HG03442 (cell line): ENCODE data around the gene MSL3B.

Experiments used
- ATAC-seq: cut with Tn5 transposase; IDR thresholded peaks from one replicate; pipeline ENCODE4 v1.9.1; 2021; ENCODE audit warnings: mild to moderate bottlenecking, moderate library complexity; ENCODE audit not compliant: unreplicated experiment

MSL3B gene

GRCh38 chr2:233835230-233836186, 32.7 kb downstream of the MSL3B start:
- no peak for ATAC-seq

DNA sequence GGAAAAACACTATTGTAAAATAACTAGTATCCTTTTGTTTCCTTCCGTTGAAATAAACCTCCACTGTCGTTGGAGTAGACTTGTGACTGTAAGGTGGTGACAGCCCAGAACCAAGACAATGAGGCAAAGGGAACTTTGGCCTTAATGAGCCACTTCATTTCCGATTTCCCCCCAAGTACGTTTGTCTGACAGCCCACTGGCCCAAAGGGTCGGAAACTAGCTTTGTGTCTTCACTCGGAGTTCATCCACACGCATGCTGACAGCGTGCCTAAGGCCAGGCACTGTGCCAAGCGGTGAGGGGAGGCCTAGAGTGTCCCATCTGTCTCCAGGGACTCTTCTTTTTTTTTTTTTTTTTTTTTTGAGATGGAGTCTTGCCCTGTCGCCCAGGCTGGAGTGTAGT, 34.8 kb downstream of the MSL3B start:
- no peak for ATAC-seq

- no peak for ATAC-seq
These were observed 35.3 kb downstream of the MSL3B start for GRCh38 chr2:233832869-233833311.

- ATAC-seq: no peak
These were observed 35.8 kb downstream of the MSL3B start for GRCh38 chr2:233832414-233832813.

GRCh38 chr2:233831861-233832260, 36.3 kb downstream of the MSL3B start:
- no peak for ATAC-seq

DNA sequence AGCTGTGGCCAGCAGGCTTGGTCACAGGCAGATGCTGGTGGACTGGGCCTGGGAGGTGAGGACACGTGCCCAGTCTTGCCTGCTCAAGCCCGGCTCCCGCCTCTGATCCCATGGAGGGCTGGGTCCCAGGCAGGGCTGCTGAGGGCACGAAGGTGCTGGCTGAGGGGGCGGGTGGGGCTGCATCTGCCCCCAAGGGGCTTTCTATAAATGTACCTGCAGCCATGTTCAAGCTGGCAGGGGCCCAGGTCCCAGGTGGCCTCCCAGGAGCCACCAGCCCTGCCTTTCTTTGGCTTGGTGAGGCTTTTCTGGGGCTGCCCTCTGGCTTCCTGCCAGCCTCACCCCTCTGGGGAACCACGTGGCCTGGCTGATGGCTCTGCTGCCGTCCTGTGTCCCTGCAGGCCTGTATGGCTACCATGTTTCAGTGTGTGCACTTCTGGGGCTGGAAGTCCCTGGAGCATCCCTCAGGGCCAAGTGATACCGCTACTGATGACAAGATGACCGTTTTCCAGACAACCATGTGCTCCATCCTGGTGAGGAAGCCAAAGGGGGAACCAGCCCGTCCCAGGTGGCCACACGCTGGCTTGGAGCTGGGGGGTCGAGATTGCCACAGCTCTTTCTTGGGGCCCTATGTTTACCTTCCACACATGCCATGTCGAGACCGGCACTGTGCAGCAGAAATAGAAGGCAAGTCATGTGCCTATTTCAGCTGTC, 37.0 kb downstream of the MSL3B start:
- ATAC-seq: no peak

DNA sequence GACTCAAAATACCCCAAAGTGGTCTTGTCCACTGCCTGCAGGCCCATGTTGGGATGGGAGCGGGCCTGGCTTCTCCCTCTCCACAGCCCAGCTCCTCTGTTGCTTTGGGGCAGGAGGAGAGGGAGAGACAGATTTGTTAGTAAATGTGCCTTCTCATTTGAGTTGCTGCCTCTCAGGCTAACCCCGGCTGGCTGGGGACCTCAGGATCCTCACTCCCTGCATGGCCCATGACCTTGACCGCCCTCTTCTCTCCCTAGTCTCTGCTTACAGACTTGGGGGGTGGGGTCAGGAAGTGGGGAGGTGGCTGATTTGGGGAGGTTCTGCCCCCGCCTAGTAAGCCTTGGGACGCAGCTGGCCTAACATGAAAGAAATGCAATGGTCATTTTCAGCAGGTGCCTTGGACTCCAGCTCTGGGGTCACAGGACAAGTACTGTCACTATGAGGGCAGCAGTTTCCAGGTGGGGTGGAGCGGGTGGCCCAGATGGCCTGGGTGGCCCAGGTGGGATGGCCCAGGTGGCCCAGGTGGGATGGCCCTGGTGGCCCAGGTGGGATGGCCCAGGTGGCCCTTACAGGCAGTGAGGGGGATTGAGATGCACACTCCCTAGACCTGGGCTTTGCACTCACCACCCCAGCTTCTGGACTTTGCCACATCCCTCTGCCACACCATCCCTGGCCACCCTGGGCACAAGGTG, 37.9 kb downstream of the MSL3B start:
- no peak for ATAC-seq

GRCh38 chr2:233829193-233830110, 38.7 kb downstream of the MSL3B start:
- ATAC-seq: no peak

DNA sequence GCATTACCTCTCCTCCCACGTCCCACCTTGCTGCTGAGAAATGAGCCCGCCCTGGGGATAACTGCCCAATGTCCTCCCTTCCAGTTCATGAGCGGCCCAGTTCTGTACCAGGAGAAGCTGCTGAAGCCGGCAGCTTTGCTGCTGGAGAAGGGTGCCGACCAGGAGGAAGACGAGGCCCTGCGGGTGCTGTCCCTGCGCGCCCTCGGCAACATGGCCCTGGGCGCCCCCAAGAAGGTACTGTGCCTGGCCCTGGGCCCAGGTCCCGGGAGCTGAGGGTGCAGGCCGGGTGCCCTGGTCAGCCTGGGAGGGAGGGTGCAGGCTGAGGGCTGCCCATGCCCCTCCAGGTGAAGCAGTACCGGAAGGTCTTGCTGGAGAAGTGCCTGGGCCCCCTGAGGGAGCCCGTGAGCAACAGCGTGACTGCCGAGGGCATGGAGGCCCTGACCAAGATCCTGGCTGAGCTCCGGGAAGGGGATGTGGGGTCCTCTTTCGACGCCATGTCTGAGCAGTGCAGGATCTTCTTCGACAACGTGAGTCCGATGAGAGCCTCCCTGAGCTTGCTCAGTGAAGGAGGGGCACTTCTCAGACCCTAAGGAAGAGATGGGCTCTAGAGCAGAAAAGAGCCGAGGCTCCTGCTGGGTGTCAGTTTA, 39.5 kb downstream of the MSL3B start:
- no peak for ATAC-seq

DNA sequence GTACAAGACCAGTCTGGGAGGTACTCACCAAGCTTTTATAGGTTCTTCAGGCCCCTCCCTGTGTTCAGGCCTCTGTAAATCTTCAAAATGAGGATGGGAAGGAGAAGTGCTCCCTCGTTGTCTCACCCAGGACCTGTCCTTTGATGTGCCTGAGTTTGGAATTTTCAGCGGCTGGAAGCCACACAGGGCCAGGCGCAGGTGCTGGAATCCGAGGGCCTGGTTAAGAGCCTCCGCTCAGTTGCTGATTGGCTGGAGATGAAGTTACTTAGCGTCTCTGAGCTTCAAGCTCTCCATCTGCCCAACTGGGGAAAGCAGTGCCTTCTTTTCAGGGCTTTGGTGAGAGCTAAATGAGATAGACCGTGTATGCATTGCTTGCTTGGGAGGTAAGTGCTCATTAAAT, 43.8 kb downstream of the MSL3B start:
- no peak for ATAC-seq

DNA sequence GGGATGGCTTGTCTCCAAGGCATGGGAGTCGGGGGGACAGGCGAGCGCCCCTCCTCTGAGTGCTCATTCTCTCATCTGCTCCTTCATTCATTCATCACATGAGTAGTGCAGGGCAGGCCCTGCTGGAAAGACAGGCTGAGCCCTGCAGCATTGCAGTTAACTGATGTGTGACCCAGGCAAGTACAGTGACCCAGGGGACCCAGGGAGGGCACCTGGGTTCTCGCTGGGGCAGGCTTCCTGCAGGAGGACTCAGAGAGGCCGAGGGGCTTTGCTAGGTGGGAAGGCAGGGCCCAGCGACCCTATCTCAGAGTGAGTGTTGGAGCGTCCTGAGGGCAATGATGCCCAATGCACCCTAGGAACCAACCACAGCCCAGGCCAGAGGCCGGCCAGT, 44.5 kb downstream of the MSL3B start:
- ATAC-seq: no peak

- no peak for ATAC-seq
These were observed 45.1 kb downstream of the MSL3B start for GRCh38 chr2:233822781-233823730.

DNA sequence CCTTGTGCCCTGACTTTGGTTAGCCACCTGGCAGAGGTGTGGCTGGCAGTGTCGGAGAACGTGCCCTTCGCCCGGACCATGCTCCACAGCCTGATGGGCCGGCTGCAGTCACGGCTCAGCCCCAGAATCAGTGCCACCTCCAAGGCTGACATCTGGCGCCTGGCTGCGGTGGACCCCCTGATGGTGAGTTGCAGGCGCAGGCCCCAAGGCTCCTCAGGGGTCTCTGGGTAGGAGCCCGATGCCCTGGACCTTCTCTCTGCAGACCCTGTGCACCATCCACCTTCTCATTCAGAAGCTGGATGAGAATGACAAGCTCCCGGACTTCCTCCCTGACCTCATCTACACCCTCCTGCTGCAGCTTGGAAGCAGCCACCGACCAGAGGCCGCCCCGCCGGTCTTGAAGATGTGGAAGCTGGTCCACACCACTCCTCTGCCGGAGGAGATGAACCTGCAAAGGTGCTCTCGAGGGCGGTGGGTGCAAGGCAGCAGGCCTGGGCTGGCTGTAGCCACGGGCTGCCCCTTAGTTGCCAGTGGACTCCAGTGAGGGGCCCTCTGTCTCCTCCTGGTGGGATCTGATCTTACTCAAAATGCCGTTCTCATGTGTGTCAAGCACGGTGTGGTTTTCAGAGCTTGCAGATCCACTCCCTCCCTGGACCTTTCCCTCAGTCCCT, 46.0 kb downstream of the MSL3B start:
- ATAC-seq: no peak

- no peak for ATAC-seq
These were observed 46.5 kb downstream of the MSL3B start for GRCh38 chr2:233821709-233822100.

DNA sequence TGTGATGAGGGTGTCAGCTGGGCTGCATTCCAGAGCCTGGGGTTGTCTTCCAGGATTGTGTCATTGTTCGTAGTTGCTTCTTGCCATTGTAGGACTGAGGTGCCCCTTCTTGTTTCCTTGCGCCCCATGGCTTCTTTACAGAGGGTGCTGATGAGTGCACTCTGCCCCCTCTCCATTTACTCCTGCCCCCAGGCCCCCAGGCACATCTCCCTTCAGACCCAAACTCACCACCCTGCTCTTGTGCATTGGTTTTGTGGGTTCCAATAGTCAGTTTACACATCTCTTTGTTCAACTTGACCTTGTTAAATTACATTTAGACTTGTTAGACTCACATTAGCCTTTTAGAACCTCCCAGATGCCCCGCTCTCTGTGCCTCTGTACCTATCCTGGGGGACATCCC, 47.0 kb downstream of the MSL3B start:
- ATAC-seq: no peak

DNA sequence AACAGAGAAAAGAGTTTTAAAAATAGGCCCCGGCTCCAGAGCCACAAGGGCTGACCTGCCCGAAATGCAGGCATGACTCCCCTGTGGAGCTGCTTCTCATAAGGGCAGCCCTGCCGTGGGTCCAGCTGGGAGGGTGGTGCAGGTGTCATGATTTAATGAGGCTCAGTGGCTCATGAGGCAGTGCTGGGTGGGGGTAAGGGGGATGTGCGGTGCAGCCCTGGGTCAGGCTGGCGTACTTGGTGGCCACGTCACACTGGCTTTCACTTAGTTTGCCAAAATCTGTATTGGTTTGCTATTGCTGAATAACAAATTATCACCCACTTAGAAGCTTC, 47.4 kb downstream of the MSL3B start:
- ATAC-seq: no peak

DNA sequence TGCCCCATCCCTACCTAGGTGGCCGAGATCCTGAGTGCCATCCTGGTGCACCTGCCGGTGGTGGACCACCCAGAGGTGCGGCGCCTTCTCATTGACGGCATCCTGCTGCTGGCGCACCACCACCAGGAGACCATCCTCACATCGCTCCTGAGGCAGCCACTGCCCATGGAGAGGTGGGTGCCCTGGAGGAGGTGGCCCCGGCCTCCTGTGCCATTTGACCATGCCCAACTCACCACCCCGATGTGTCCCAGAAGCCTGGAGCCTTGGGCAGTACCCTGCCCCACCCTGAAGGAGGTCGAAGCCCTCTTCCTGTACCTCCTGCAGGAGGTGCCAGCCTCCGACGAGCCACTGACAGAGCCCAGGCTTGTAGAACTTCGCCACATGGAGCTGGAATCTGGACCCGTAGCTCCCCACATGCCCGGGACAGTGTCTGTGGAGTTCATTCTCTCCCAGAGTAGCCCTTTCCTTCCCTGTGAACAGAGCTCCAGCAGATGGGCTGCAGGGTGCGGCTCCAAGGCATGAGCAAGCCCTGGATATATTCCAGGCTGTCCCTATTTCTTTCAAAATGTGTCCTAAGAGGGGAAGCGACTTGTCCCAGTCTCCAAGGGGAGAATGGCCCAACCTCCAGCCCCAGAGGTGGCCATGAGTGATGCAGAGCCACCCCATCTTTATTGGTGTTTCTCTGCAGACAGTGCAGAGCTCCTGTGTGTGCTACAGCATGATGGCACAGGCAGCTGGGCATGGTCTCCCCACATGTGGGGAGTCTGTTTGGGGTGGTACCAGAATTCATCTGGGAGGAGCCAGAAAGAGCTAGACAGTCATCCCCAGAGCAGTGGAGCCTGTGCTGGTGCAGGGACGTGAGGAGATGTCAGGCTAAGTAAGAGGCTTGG, 48.1 kb downstream of the MSL3B start:
- ATAC-seq: no peak
